Measurements from ENCODE around the gene REM2. TPM values are rescaled to one million over a fixed set of nuclear protein-coding genes. Genes with fewer than 3 reads are reported as not detected.

The REM2 gene
- 0.06 and 0.13 TPM in 2 replicates for total RNA-seq (2014; rRNA removed)
- 0.17 TPM for polyA plus RNA-seq (2012)

GRCh38 chr14:22883173-22883976 is at the start of gene REM2:
TSS of gene REM2 (plus strand) at chr14:22883222. CDS start at chr14:22883288, 66 bp downstream.
- DNase-seq (ENCODE audit: low read depth): no peak

DNA sequence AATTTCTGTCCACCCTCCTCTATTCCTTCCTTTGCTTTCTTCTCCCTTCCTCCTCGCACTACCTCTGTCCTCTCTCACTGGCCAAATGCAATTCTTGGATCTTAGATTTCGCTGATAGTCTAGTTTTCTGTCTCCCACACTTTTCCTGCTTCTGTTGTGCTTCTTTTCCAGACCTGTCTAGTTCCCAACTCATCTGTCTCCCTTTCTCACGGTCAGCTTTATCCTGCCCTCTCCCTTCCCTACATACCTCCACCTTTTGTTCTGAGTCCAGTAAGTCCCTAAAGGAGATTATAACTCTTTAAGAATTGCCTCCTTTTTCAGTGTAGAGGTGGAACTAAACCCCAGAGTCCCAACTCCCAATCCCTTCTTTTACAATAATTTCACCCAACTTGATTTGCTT is 47.5 kb upstream of the REM2 start:
- DNase-seq (ENCODE audit: low read depth): no peak

GRCh38 chr14:22836301-22837113 is 46.5 kb upstream of the REM2 start, which contains the start of gene MMP14:
TSS of gene MMP14 (plus strand) at chr14:22836585. CDS start at chr14:22836818, 233 bp downstream.
- peak; percentile 95 for DNase-seq (ENCODE audit: low read depth)

DNA sequence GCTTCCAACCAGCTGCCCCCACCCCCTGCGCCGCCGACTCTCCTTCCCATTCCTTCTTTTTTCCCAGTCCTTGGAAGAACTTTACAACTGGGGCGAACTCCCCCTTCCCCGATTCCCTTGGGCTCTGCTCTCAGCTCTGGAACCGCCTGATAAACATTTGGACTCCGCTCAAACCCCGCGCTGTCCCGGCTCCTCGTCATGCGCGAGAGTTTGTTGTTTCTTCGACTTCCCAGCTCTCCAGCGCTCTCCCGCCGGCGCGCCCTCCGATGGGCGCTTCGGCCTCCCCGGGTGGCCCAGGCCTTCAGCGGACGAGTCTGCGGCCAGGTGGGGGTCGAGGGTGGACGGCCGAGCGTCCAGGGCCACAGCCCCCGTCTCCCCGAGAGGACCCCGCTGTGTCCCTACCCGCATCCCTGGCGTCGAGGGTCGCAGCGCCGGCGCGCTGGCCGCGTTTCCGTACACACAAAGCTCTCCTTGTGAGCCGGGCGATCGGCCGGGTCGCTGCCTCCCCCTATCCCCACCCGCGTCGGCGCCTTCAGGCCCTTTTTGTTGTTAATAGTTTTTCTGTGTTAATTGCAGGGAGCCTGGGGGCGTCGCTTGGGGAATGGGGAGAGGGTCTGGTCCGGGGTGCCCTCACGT is 45.8 kb upstream of the REM2 start:
- DNase-seq (ENCODE audit: low read depth): peak; percentile 65

DNA sequence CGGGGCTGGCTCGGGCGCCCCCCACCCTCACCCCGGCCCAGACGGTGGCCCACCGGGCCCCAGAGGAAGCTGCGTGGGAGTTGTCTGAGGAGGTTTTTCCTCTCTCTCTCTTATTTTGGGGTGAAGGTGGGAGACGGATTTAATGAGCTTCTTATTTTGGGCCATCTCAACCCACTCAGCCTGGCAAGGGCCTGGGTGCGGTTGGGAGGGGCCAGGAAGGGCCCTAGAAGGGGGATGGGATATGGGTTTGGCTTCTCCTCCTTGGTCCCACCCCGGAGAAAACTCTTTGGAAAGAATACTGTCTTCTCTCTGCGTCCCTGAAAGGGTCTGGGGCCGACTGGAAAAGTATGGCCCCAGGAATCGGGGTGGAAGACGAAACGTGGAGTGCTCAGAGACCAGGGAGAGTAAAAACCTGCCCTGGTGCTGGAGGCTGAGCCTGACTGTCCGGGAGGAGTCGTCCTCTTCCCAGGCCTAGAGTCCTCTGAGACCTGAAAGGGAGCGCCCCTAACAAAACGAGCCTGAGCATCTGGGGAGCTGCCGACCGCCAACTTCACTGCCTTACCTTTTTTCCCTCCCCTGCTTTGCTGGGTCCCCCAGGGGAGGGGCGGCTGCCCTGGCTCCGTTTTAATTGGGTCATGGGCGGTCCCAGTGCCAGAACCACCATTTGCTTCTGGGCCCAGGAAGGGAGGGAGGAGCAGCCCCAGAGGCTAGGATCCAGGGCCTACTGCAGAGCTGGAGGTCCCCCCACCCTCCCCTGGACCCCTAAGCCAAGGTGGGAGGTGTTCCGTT is 45.1 kb upstream of the REM2 start:
- DNase-seq (ENCODE audit: low read depth): peak; percentile 68

DNA sequence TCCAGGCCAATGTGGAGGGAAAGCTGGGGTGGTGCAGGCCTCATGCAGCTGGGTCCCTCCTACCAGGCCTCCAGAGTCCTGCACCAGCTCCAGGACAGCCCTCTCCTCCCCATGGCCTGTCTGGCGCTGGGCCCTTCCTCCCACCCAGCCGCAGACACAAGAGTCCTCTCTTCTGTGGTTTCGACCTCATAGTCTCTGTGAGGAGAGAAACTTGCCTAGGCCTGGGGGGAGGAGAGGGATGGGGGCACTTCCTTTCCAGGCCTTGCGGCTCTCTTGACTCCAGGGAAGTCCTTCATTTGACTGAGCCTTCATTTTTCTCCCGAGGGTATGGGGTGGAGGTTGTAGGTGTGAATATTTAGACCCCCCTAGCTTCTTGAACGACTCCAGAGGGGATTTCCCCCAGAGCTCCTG is 44.4 kb upstream of the REM2 start:
- DNase-seq (ENCODE audit: low read depth): peak; percentile 77

DNA sequence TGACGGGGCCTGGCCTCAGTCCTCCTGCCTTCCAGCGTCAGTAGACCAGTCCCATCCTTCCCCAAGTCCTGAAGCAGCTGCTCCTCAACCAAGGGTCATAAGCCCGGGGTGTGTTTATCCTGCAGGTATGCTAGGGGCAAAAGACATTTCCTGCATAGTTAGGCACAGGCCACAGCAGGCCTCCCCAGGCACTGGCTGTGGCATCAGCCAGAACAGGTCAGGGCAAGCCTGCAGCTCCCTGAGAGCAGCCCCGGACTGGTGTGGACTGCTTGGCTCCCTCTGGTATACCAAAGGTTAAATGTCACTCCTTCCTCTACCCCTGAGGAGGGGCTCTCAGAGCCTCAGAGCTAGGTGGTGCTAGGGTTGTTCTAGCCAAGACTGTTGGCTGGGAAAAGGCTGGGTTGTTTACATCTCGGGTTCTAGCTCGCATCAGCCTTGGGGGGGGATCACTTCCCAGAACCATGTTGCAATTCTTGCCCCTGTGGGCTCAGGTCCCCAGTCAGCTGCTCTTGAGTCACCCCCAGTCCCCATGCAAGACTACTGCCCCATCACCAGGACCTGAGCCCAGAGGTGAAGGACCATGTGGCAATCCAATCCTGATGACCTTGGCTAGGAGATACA is 43.8 kb upstream of the REM2 start:
- no peak for DNase-seq (ENCODE audit: low read depth)

- no peak for DNase-seq (ENCODE audit: low read depth)
Measured at GRCh38 chr14:22841311-22841710, 41.7 kb upstream of the REM2 start.

GRCh38 chr14:22841769-22842168 is 41.3 kb upstream of the REM2 start:
- no peak for DNase-seq (ENCODE audit: low read depth)

GRCh38 chr14:22842211-22843122 is 40.6 kb upstream of the REM2 start:
- no peak for DNase-seq (ENCODE audit: low read depth)

DNA sequence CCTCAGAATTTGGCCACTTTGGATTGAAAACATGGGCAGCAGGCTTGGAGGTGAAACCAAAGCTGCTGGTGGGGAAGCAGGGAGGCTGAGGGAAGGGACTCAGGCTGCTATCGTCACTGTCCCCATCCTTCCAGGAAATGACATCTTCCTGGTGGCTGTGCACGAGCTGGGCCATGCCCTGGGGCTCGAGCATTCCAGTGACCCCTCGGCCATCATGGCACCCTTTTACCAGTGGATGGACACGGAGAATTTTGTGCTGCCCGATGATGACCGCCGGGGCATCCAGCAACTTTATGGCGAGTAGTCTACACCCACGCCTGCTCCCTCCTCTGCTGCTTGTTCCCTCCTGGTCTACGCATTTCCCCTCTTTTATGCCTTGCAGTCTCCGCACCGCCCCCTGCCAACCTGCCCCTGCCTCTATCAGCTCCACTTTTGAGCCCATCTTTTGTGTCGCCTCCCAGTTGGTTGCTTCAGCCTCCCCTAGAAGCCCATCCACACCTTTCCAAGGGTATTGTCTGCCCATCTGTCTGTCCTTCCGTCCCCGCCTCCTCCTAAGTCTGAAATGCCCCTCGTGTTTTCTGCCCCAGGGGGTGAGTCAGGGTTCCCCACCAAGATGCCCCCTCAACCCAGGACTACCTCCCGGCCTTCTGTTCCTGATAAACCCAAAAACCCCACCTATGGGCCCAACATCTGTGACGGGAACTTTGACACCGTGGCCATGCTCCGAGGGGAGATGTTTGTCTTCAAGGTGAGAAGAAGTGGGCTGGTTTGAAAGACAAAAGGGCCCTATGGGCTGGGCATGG is 39.7 kb upstream of the REM2 start:
- DNase-seq (ENCODE audit: low read depth): no peak

DNA sequence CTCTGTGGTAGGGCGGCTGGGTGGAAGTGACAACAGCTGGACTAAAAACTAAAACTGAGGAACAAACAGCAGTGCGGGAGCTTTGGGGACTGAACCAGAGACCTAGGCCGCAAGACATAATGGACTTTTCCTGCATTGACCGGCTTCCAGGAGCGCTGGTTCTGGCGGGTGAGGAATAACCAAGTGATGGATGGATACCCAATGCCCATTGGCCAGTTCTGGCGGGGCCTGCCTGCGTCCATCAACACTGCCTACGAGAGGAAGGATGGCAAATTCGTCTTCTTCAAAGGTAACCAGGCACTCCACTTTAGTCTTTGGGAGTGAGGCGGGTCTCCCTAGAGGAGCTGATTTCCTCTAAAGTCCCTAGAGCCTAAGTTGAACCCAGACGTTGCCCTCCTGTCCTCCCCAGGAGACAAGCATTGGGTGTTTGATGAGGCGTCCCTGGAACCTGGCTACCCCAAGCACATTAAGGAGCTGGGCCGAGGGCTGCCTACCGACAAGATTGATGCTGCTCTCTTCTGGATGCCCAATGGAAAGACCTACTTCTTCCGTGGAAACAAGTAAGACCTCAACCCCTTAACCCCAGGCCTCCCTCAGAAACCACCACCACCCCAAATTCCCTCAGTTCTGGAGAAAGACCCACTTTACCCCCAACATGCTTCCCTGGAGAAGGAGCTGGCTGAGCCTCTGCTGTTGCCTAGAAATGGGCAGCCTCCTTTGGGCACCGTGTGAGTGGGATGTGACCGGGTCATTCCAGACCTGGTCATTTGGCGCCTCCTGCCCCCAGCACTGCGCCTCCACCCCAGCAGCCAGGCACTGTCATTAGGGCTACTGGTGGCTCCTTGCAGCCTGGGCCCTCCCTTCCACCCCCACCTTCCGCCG is 38.6 kb upstream of the REM2 start:
- no peak for DNase-seq (ENCODE audit: low read depth)

DNA sequence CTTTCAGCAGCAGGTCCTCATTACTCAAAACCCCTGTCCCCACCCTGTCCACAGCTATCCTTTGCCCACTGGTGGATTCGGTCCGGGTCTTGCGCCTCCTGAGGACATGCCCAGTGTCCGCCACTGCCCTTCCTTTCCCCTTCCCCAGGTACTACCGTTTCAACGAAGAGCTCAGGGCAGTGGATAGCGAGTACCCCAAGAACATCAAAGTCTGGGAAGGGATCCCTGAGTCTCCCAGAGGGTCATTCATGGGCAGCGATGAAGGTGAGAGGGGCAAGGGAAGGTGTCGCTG is 38.0 kb upstream of the REM2 start:
- no peak for DNase-seq (ENCODE audit: low read depth)

DNA sequence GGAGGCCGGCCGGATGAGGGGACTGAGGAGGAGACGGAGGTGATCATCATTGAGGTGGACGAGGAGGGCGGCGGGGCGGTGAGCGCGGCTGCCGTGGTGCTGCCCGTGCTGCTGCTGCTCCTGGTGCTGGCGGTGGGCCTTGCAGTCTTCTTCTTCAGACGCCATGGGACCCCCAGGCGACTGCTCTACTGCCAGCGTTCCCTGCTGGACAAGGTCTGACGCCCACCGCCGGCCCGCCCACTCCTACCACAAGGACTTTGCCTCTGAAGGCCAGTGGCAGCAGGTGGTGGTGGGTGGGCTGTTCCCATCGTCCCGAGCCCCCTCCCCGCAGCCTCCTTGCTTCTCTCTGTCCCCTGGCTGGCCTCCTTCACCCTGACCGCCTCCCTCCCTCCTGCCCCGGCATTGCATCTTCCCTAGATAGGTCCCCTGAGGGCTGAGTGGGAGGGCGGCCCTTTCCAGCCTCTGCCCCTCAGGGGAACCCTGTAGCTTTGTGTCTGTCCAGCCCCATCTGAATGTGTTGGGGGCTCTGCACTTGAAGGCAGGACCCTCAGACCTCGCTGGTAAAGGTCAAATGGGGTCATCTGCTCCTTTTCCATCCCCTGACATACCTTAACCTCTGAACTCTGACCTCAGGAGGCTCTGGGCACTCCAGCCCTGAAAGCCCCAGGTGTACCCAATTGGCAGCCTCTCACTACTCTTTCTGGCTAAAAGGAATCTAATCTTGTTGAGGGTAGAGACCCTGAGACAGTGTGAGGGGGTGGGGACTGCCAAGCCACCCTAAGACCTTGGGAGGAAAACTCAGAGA is 37.0 kb upstream of the REM2 start:
- no peak for DNase-seq (ENCODE audit: low read depth)

- no peak for DNase-seq (ENCODE audit: low read depth)
Measured at GRCh38 chr14:22846811-22847307, 36.2 kb upstream of the REM2 start.

DNA sequence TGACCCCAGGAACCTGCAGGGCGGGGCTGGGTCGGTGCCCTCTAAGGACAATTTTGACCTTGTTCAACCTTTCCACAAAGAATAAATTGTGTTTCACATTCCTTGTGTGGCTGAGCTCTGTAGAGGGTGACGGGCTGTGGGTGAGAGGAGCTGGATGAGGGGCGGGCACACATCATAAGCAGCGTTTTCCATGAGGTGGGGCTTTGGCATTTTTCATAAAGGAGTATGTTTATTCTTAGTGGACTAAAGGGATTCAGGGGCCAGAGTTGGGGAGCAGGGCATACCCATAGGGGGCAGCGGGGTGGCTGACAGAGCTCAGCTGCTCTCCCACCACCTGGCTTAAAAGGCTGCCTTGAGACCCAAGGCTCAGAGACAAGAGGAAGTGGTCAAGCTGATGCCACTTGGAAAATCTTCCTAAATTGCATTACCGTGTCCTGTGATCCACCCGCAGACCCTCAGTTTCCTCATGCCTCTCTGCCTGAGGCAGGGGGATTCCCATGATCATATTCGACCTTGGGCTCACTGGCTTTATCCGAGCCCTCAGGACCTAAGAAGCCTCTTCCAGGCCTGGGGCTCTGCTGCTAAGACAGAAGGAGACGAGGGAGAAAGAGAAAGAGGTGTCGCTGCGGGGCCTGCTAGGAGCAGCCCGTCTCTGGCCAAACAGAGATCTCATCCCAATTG is 35.2 kb upstream of the REM2 start:
- peak; percentile 78 for DNase-seq (ENCODE audit: low read depth)
